Spleen (tissue), 11 donors: ENCODE results near the gene TBXA2R. TPM values are rescaled to one million over a fixed set of nuclear protein-coding genes. Genes with fewer than 3 reads are reported as not detected.

Experiments used
- DNase-seq: peaks from one replicate; pipeline ENCODE4 v3.0.0-alpha.2; 2020
- H3K27ac ChIP-seq, 8 donors: fragments of 200-600 bp; sonication (generic) in 7 of 8; 1 replicate in 4 of 8; 2 replicates in 4 of 8; pipeline versions ENCODE4 v1.5.0 to v1.8.0; 2016 to 2021; ENCODE audit warnings: inconsistent platforms in 4 of 8, mild to moderate bottlenecking in 4 of 8, moderate library complexity in 1 of 8
- H3K27me3 ChIP-seq, 7 donors: fragments of 200-600 bp; sonication (generic) in 6 of 7; replicated peaks in 1 of 7; 1 replicate in 4 of 7; 2 replicates in 3 of 7; pipeline versions ENCODE4 v1.5.0 to v1.8.0; 2016 to 2021; ENCODE audit warnings: inconsistent platforms in 3 of 7, mild to moderate bottlenecking in 1 of 7
- H3K36me3 ChIP-seq, 6 donors: fragments of 200-600 bp; sonication (generic) in 5 of 6; 1 replicate in 4 of 6; 2 replicates in 2 of 6; pipeline versions ENCODE4 v1.5.0 to v1.8.0; 2016 to 2021; ENCODE audit warnings: inconsistent platforms in 2 of 6
- H3K4me1 ChIP-seq, 6 donors: fragments of 200-600 bp; sonication (generic) in 5 of 6; 1 replicate in 3 of 6; 2 replicates in 3 of 6; pipeline versions ENCODE4 v1.5.0 to v1.8.0; 2016 to 2021; ENCODE audit warnings: inconsistent platforms in 3 of 6
- H3K4me3 ChIP-seq, 8 donors: fragments of 200-600 bp; sonication (generic) in 7 of 8; 1 replicate in 4 of 8; 2 replicates in 4 of 8; pipeline versions ENCODE4 v1.5.0 to v1.8.0; 2016 to 2021; ENCODE audit warnings: inconsistent platforms in 4 of 8, mild to moderate bottlenecking in 4 of 8, moderate library complexity in 2 of 8
- H3K9me3 ChIP-seq, 8 donors: fragments of 200-600 bp; sonication (generic) in 7 of 8; 1 replicate in 4 of 8; 2 replicates in 4 of 8; pipeline versions ENCODE4 v1.5.0 to v1.8.0; 2016 to 2021; ENCODE audit warnings: inconsistent platforms in 4 of 8
- CTCF ChIP-seq, 11 experiments: fragments of 200-600 bp in 7 of 11; fragments of 450-650 bp in 4 of 11; sonication (generic) in 4 of 11; IDR thresholded peaks in 8 of 11; conservative IDR thresholded peaks in 3 of 11; 1 replicate in 7 of 11; 2 replicates in 4 of 11; pipeline versions ENCODE4 v1.4.0 to v1.8.0; 2016 to 2021; ENCODE audit warnings: antibody characterized with exemption in 11 of 11, inconsistent platforms in 4 of 11, mild to moderate bottlenecking in 1 of 11
- POLR2A ChIP-seq, 3 donors: fragments of 450-650 bp; IDR thresholded peaks; one replicate each; pipeline ENCODE4 v1.5.1; 2017; ENCODE audit warnings: antibody characterized with exemption in 3 of 3, mild to moderate bottlenecking in 1 of 3
- POLR2AphosphoS5 ChIP-seq, 3 donors: sonication (generic); formaldehyde crosslinking; IDR thresholded peaks; one replicate each; pipeline ENCODE4 v1.5.1; 2017; ENCODE audit warnings: antibody characterized with exemption in 3 of 3
- WGBS, 5 donors: extraction: QIAGEN DNeasy Blood & Tissue Kit in 3 of 5; methylation state at CpG; one replicate each; pipeline versions ENCODE4 v1.1.5 to v1.1.7; 2013 to 2018; 5-methylcytosine and 5-hydroxymethylcytosine counted together
- intact Hi-C: fragments of 100-400 bp; cut with DNase I; formaldehyde crosslinking; loops from one replicate; pipeline ENCODE4 v1.15.0; 2023; ENCODE audit warnings: low total_unique reads
- polyA plus RNA-seq, 3 donors: library from polyadenylated mRNA; stranded (reverse); fragments of 200-250 nt; gene quantifications; one replicate each; pipeline ENCODE4 v1.2.1, GENCODE V29; 2013
- total RNA-seq, 7 donors: library from RNA; depleted of rRNA in 3 of 7; stranded (reverse); fragments of >200 nt in 3 of 7; fragmentation: NEBNext Ultra II Directional in 4 of 7; extraction: Animal tissue kit (Norgen Biotek cat#: 25700) in 4 of 7; gene quantifications; one replicate each; pipeline versions ENCODE4 v1.1.0 to v1.2.1, GENCODE V29; 2016 to 2021
- donor health status: healthy with polysubstance abuse.
- donor health status: DM: no; HTN: no; CAD: no; lungs with moderate emphysema.
- donor health status: DM: no; HTN: no; CAD: no.
- donor health status: Bipolar disorder and iron deficiency.
- donor health status: healthy.
- donor health status: DM: no; HTN: no; CAD: no.
- donor health status: DM: yes; HTN: yes; CAD: no.

The TBXA2R gene
- total and polyA plus RNA-seq, 10 donors: 2.1 to 16.1 (median 10.5) TPM

GRCh38 chr19:3604987-3605343, 1.7 kb downstream of the TBXA2R start:
- TF ChIP-seq CTCF (IDR thresholded peaks at IDR 0.05 in 8 of 11, conservative IDR thresholded peaks at IDR 0.05 in 3 of 11): no peak
- TF ChIP-seq POLR2AphosphoS5 (IDR thresholded peaks at IDR 0.05): peak in 2 of 3 donors; percentile 46 to 71
- Histone ChIP-seq H3K4me3 (peak overlapping the region in 6 of 8 donors; percentile 19 to 77 (median 58)), H3K27ac (peak overlapping the region in 6 of 8 donors; percentile 27 to 88 (median 72)), H3K36me3 (peaks cover 0 to 6% (median 5%) of the 10 kb centered on the region in 6 donors), H3K27me3 (peaks cover 0 to 43% (median 13%) of the 10 kb centered on the region in 7 donors), H3K9me3 (no peaks in the 10 kb centered on the region), H3K4me1 (peaks cover 38 to 79% (median 68%) of the 10 kb centered on the region in 6 donors)
- 0 to 12% (median 5%) methylated on average over 8 to 11 of the region's 11 CpGs for WGBS, 5 donors
- peak; percentile 84 for DNase-seq
- intact Hi-C loops: no loop called here

- WGBS, 5 donors: 50 to 64% (median 59%) methylated on average over 24 to 27 of the region's 27 CpGs
- Histone ChIP-seq H3K9me3 (no peaks in the 10 kb centered on the region), H3K4me1 (peaks cover 38 to 73% (median 63%) of the 10 kb centered on the region in 6 donors), H3K36me3 (peaks cover 0 to 12% (median 7%) of the 10 kb centered on the region in 6 donors), H3K4me3 (peak overlapping the region in 6 of 8 donors; percentile 19 to 77 (median 58)), H3K27ac (peak overlapping the region; percentile 27 to 88 (median 69)), H3K27me3 (peaks cover 0 to 43% (median 13%) of the 10 kb centered on the region in 7 donors)
- intact Hi-C loops: no loop called here
- TF ChIP-seq CTCF (IDR thresholded peaks at IDR 0.05 in 8 of 11, conservative IDR thresholded peaks at IDR 0.05 in 3 of 11): no peak
- no peak for TF ChIP-seq POLR2AphosphoS5 (IDR thresholded peaks at IDR 0.05)
- TF ChIP-seq POLR2A (IDR thresholded peaks at IDR 0.05): no peak
- no peak for DNase-seq
Observed at GRCh38 chr19:3604227-3604986, 2.3 kb downstream of the TBXA2R start.

- peaks cover 0 to 39% (median 13%) of the 10 kb centered on the region in 7 donors for H3K27me3 ChIP-seq
- H3K36me3 ChIP-seq: peaks cover 0 to 12% (median 7%) of the 10 kb centered on the region in 6 donors
- TF ChIP-seq CTCF (IDR thresholded peaks at IDR 0.05 in 8 of 11, conservative IDR thresholded peaks at IDR 0.05 in 3 of 11) (no peak), POLR2AphosphoS5 (IDR thresholded peaks at IDR 0.05) (peak; percentile 50 to 75 (median 67)), POLR2A (IDR thresholded peaks at IDR 0.05) (no peak)
- peak overlapping the region; percentile 13 to 88 (median 69) for H3K27ac ChIP-seq
- DNase-seq: peak; percentile 71
- H3K9me3 ChIP-seq: no peaks in the 10 kb centered on the region
- 58 to 92% (median 64%) methylated on average over 21 to 23 of the region's 23 CpGs for WGBS, 5 donors
- intact Hi-C loops: no loop called here
- H3K4me1 ChIP-seq: peaks cover 38 to 62% (median 52%) of the 10 kb centered on the region in 6 donors
- peak overlapping the region in 1 of 8 donors; percentile 77 for H3K4me3 ChIP-seq
Observed at GRCh38 chr19:3603121-3603811, 3.4 kb downstream of the TBXA2R start.

- Histone ChIP-seq H3K27me3 (peaks cover 0 to 17% (median 1%) of the 10 kb centered on the region in 7 donors), H3K4me3 (no peak overlapping the region), H3K27ac (no peak overlapping the region), H3K36me3 (peaks cover 0 to 21% (median 7%) of the 10 kb centered on the region in 6 donors), H3K4me1 (peaks cover 23 to 39% (median 30%) of the 10 kb centered on the region in 6 donors), H3K9me3 (no peaks in the 10 kb centered on the region)
- DNase-seq: no peak
- intact Hi-C loops: no loop called here
- TF ChIP-seq POLR2AphosphoS5 (IDR thresholded peaks at IDR 0.05) (no peak), POLR2A (IDR thresholded peaks at IDR 0.05) (no peak), CTCF (IDR thresholded peaks at IDR 0.05 in 8 of 11, conservative IDR thresholded peaks at IDR 0.05 in 3 of 11) (no peak)
- WGBS, 5 donors: 92 to 95% (median 94%) methylated on average over 12 of the region's 12 CpGs
Observed at GRCh38 chr19:3601021-3601420, 5.7 kb downstream of the TBXA2R start.
